ENCODE results near the gene SLC29A2. TPM values are rescaled to one million over a fixed set of nuclear protein-coding genes. Genes with fewer than 3 reads are reported as not detected.

SLC29A2 gene
- total RNA-seq, 1 experiment from 2014 or later = 39.7 TPM

- Histone ChIP-seq H4K20me1 (ENCODE audit: insufficient read depth) (no peaks in the 10 kb centered on the region), H3K9me2 (ENCODE audit: insufficient read depth) (no peaks in the 10 kb centered on the region), H3K27ac (ENCODE audit: low read depth, low read length) (peak overlapping the region; percentile 41; the same call in 1 of the 2 replicates), H3K79me2 (ENCODE audit: insufficient read depth, low read length) (no peaks in the 10 kb centered on the region), H3K27me3 (ENCODE audit: insufficient read depth, low read length) (no peaks in the 10 kb centered on the region), H3K9ac (ENCODE audit: low read length) (no peak overlapping the region), H3K4me2 (ENCODE audit: low read length) (peak overlapping the region; percentile 73; the same call in 1 of the 2 replicates), H3K9me3 (ENCODE audit: control insufficient read depth in 1 of 2, insufficient read depth in 1 of 2, low read depth in 1 of 2, low read length in 2 of 2) (no peaks in the 10 kb centered on the region), H2AFZ (ENCODE audit: low read depth, low read length, poor library complexity, severe bottlenecking) (no peak overlapping the region), H3K4me1 (ENCODE audit: control insufficient read depth in 1 of 2, insufficient read depth in 2 of 2, low read length in 2 of 2) (peaks cover 17 to 57% of the 10 kb centered on the region in 2 experiments), H3K36me3 (ENCODE audit: control insufficient read depth in 1 of 2, insufficient read depth in 2 of 2, low read length in 2 of 2) (peaks cover 2 to 13% of the 10 kb centered on the region in 2 experiments; a peak in 3 of 4 replicates), H3K4me3 (replicated peaks in 1 of 2; ENCODE audit: low read depth in 1 of 2, low read length in 2 of 2) (no peak overlapping the region)
- POLR2A ChIA-PET = interaction anchor here (1.0 kb wide), 1 partner anchor 17 kb away, joined by 3 read pairs; no protein-coding TSS in a partner anchor
- no peak for TF ChIP-seq EGR1 (IDR thresholded peaks at IDR 0.05; ENCODE audit: low read depth)
- TF ChIP-seq ZFX (IDR thresholded peaks at IDR 0.05) = 0 out of 2 replicates have a peak, but pooled peaks have one; percentile 11
- intact Hi-C loops (cut with micrococcal nuclease) = no loop called here
- DNase-seq (ENCODE audit: low read depth, low spot score) (no peak), ATAC-seq (no peak)
- CTCF ChIA-PET = interaction anchor here (0.7 to 3.7 kb wide), 2 partner anchors 17 to 64 kb away, joined by 3 to 42 read pairs; no protein-coding TSS in a partner anchor
- RAD21 ChIA-PET (ENCODE audit: low non-redundant PET in 1 of 2, low total read pairs in 2 of 2, uncharacterized antibody in 2 of 2, unreplicated experiment in 2 of 2) = interaction anchor here in 1 of 2 experiments (1.9 kb wide), 1 partner anchor 17 kb away, joined by 6 read pairs; no protein-coding TSS in a partner anchor
- BruUV-seq (replicated peaks) = no TSS peak
Observed at GRCh38 chr11:66329165-66329673, 42.3 kb downstream of the SLC29A2 start.

GRCh38 chr11:66328302-66329144 is 43.0 kb downstream of the SLC29A2 start:
- H4K20me1 ChIP-seq (ENCODE audit: insufficient read depth) = no peaks in the 10 kb centered on the region
- H3K27ac ChIP-seq (ENCODE audit: low read depth, low read length) = peak overlapping the region; percentile 41
- H3K79me2 ChIP-seq (ENCODE audit: insufficient read depth, low read length) = no peaks in the 10 kb centered on the region
- CTCF ChIA-PET = interaction anchor here (3.7 kb wide), 1 partner anchor 16 kb away, joined by 42 read pairs; no protein-coding TSS in a partner anchor
- H3K27me3 ChIP-seq (ENCODE audit: insufficient read depth, low read length) = no peaks in the 10 kb centered on the region
- H3K9me3 ChIP-seq (ENCODE audit: control insufficient read depth in 1 of 2, insufficient read depth in 1 of 2, low read depth in 1 of 2, low read length in 2 of 2) = no peaks in the 10 kb centered on the region
- peak overlapping the region; percentile 56 for H3K9ac ChIP-seq (ENCODE audit: low read length)
- DNase-seq (ENCODE audit: low read depth, low spot score) = peak; percentile 54
- no peaks in the 10 kb centered on the region for H3K9me2 ChIP-seq (ENCODE audit: insufficient read depth)
- RAD21 ChIA-PET (ENCODE audit: low non-redundant PET in 1 of 2, low total read pairs in 2 of 2, uncharacterized antibody in 2 of 2, unreplicated experiment in 2 of 2) = interaction anchor here in 1 of 2 experiments (1.9 kb wide), 1 partner anchor 16 kb away, joined by 6 read pairs; no protein-coding TSS in a partner anchor
- peaks cover 17 to 57% of the 10 kb centered on the region in 2 experiments for H3K4me1 ChIP-seq (ENCODE audit: control insufficient read depth in 1 of 2, insufficient read depth in 2 of 2, low read length in 2 of 2)
- peak; percentile 86 for ATAC-seq
- peak overlapping the region in 1 of 2 experiments; percentile 21; a peak in 1 of 4 replicates for H3K4me3 ChIP-seq (replicated peaks in 1 of 2; ENCODE audit: low read depth in 1 of 2, low read length in 2 of 2)
- intact Hi-C loops (cut with micrococcal nuclease) = loop anchor here (1.0 kb wide), 1 partner anchor 16 kb away; no protein-coding TSS in a partner anchor
- H2AFZ ChIP-seq (ENCODE audit: low read depth, low read length, poor library complexity, severe bottlenecking) = peak overlapping the region; percentile 42
- H3K4me2 ChIP-seq (ENCODE audit: low read length) = peak overlapping the region; percentile 73
- H3K36me3 ChIP-seq (ENCODE audit: control insufficient read depth in 1 of 2, insufficient read depth in 2 of 2, low read length in 2 of 2) = peaks cover 0 to 13% of the 10 kb centered on the region in 2 experiments; a peak in 1 of 4 replicates
- POLR2A ChIA-PET = interaction anchor here (1.0 kb wide), 1 partner anchor 16 kb away, joined by 3 read pairs; no protein-coding TSS in a partner anchor
- BruUV-seq (replicated peaks) = no TSS peak
- TF ChIP-seq ATF3 (IDR thresholded peaks at IDR 0.05) (no peak), POLR2A (IDR thresholded peaks at IDR 0.05; ENCODE audit: borderline replicate concordance, extremely low read depth, insufficient read depth, insufficient read length) (no peak), YY1 (IDR thresholded peaks at IDR 0.05; ENCODE audit: extremely low read depth, insufficient replicate concordance, low read depth, low read length) (peak; percentile 67), POLR2AphosphoS5 (IDR thresholded peaks at IDR 0.05; ENCODE audit: low read depth, low read length) (peak; percentile 15; the same call in 1 of the 2 replicates), EZH2 (IDR thresholded peaks at IDR 0.05) (no peak), CTCF (IDR thresholded peaks at IDR 0.05 in 2 of 3, conservative IDR thresholded peaks at IDR 0.05 in 1 of 3; ENCODE audit: borderline replicate concordance in 1 of 3, insufficient read depth in 1 of 3, low read depth in 2 of 3, low read length in 2 of 3) (peak in 2 of 3 experiments; percentile 92 to 97; a peak in 4 of 6 replicates), ZFX (IDR thresholded peaks at IDR 0.05) (no peak)

All from HCT116 (cell line).